Measurements from ENCODE around the gene SLX4IP. TPM values are rescaled to one million over a fixed set of nuclear protein-coding genes. Genes with fewer than 3 reads are reported as not detected.

The SLX4IP gene
- polyA plus RNA-seq, 3 donors = 0.76 to 2.5 (median 1.1) TPM

DNA sequence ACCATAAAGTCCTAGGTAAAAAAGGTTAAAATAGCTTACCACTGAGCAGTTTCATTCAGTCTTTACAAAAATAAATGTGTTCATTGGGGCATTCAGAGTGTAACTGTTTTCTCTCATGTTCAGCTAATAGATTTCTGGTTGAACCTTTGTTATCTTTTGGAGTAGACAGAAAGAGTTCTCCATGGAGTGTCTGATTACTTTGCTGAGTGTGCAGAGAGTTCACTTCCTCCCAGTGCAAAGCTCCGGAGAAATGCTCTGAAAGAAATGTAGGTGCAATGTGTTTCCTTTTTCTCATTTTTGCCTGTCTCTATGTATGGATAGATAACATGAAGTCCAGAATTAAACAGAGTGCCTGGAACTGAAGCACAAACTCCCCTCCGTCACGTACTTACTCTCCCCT lies 186.0 kb downstream of the SLX4IP start:
- H3K36me3 Mint-ChIP-seq = peaks cover 12 to 14% of the 10 kb centered on the region in 2 donors
- no peak for DNase-seq
- no peaks in the 10 kb centered on the region for H3K4me1 Mint-ChIP-seq
- no peaks in the 10 kb centered on the region for H3K27me3 Mint-ChIP-seq (ENCODE audit: low read depth in 3 of 3)
- intact Hi-C loops (cut with micrococcal nuclease) = no loop called here
- H3K27me3 ChIP-seq (ENCODE audit: control insufficient read depth in 2 of 2, insufficient read depth in 2 of 2, low read length in 2 of 2) = no peaks in the 10 kb centered on the region
- WGBS (ENCODE audit: insufficient coverage) = no CpG with 5 or more reads among the region's 3 CpGs
- H3K79me2 ChIP-seq (ENCODE audit: insufficient read depth, low read length) = no peaks in the 10 kb centered on the region
- H3K9me3 Mint-ChIP-seq = no peaks in the 10 kb centered on the region
- no peaks in the 10 kb centered on the region for H3K9me3 ChIP-seq (replicated peaks in 1 of 2; ENCODE audit: control insufficient read depth in 1 of 2, insufficient read depth in 1 of 2, low read length in 2 of 2)
- H4K20me1 ChIP-seq (ENCODE audit: insufficient read depth, low read length) = no peaks in the 10 kb centered on the region
- H3K4me3 Mint-ChIP-seq = no peak overlapping the region
- TF ChIP-seq, protein P1, sequence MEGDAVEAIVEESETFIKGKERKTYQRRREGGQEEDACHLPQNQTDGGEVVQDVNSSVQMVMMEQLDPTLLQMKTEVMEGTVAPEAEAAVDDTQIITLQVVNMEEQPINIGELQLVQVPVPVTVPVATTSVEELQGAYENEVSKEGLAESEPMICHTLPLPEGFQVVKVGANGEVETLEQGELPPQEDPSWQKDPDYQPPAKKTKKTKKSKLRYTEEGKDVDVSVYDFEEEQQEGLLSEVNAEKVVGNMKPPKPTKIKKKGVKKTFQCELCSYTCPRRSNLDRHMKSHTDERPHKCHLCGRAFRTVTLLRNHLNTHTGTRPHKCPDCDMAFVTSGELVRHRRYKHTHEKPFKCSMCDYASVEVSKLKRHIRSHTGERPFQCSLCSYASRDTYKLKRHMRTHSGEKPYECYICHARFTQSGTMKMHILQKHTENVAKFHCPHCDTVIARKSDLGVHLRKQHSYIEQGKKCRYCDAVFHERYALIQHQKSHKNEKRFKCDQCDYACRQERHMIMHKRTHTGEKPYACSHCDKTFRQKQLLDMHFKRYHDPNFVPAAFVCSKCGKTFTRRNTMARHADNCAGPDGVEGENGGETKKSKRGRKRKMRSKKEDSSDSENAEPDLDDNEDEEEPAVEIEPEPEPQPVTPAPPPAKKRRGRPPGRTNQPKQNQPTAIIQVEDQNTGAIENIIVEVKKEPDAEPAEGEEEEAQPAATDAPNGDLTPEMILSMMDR (IDR thresholded peaks at IDR 0.05) = no peak
- no peak overlapping the region for H3K9ac ChIP-seq (ENCODE audit: insufficient read depth, low read length, poor library complexity, severe bottlenecking)
- H3K4me2 ChIP-seq (replicated peaks; ENCODE audit: extremely low read depth, low read length, poor library complexity, severe bottlenecking) = no peak overlapping the region
- H3K27ac Mint-ChIP-seq = no peak overlapping the region
- no peak overlapping the region for H2AFZ ChIP-seq (ENCODE audit: insufficient read depth, low read depth, low read length, poor library complexity, severe bottlenecking)
- H3K4me3 ChIP-seq (replicated peaks in 1 of 3; ENCODE audit: low read depth in 2 of 3, low read length in 3 of 3) = no peak overlapping the region
- no peaks in the 10 kb centered on the region for H3K4me1 ChIP-seq (ENCODE audit: control insufficient read depth in 1 of 2, insufficient read depth in 2 of 2, low read length in 2 of 2)
- H3K36me3 ChIP-seq (replicated peaks in 1 of 2; ENCODE audit: control insufficient read depth in 1 of 2, insufficient read depth in 2 of 2, low read length in 2 of 2) = no peaks in the 10 kb centered on the region
- H3K27ac ChIP-seq (ENCODE audit: low read depth in 1 of 2, low read length in 2 of 2) = no peak overlapping the region

DNA sequence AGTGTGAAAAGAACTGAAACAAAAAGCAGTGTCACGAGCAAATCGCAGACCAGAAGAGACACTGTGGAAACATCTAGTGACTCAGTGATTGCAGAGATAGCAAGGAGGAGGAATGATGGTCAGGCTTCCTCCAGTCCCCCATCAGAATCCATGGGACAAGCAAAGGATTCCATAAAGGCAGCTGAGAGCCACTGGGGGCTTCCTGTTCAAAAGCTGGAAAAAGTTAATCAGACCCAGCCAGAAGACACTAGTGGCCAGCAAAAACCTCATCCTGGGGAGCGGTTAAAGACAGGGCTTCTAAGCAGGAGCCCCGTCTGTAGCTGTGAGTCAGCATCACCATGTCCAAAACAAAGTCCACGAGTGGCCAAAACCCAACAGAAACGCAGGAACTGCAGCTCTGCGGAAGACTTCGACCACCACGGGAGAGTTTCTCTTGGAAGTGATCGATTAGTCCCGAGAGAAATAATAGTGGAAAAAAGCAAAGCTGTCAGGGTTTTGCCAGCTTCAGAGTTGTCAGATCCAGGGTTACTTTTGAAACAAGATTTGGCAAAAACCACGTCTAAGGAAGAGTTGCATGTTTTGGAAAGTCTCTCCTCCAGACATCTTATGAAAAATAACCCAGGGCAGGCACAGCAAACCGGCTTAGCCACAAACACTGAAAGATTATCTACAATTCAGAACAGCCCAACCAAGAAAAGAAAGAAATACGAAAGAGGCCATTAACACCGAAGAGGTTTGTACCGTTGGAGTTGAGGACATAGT lies 187.7 kb downstream of the SLX4IP start:
- Histone ChIP-seq H3K4me1 (ENCODE audit: control insufficient read depth in 1 of 2, insufficient read depth in 2 of 2, low read length in 2 of 2) (no peaks in the 10 kb centered on the region), H3K4me3 (replicated peaks in 1 of 3; ENCODE audit: low read depth in 2 of 3, low read length in 3 of 3) (no peak overlapping the region), H3K4me2 (replicated peaks; ENCODE audit: extremely low read depth, low read length, poor library complexity, severe bottlenecking) (no peak overlapping the region), H3K79me2 (ENCODE audit: insufficient read depth, low read length) (no peaks in the 10 kb centered on the region), H3K27me3 (ENCODE audit: control insufficient read depth in 2 of 2, insufficient read depth in 2 of 2, low read length in 2 of 2) (no peaks in the 10 kb centered on the region), H4K20me1 (ENCODE audit: insufficient read depth, low read length) (no peaks in the 10 kb centered on the region), H3K36me3 (replicated peaks in 1 of 2; ENCODE audit: control insufficient read depth in 1 of 2, insufficient read depth in 2 of 2, low read length in 2 of 2) (no peaks in the 10 kb centered on the region), H3K9ac (ENCODE audit: insufficient read depth, low read length, poor library complexity, severe bottlenecking) (no peak overlapping the region), H2AFZ (ENCODE audit: insufficient read depth, low read depth, low read length, poor library complexity, severe bottlenecking) (no peak overlapping the region), H3K9me3 (replicated peaks in 1 of 2; ENCODE audit: control insufficient read depth in 1 of 2, insufficient read depth in 1 of 2, low read length in 2 of 2) (no peaks in the 10 kb centered on the region), H3K27ac (ENCODE audit: low read depth in 1 of 2, low read length in 2 of 2) (no peak overlapping the region)
- no peaks in the 10 kb centered on the region for H3K9me3 Mint-ChIP-seq
- no peaks in the 10 kb centered on the region for H3K27me3 Mint-ChIP-seq (ENCODE audit: low read depth in 3 of 3)
- intact Hi-C loops (cut with micrococcal nuclease) = no loop called here
- no peak for DNase-seq
- 98% methylated on average over 12 of the region's 16 CpGs for WGBS (ENCODE audit: insufficient coverage)
- no peak overlapping the region for H3K27ac Mint-ChIP-seq
- H3K4me1 Mint-ChIP-seq = no peaks in the 10 kb centered on the region
- H3K4me3 Mint-ChIP-seq = no peak overlapping the region
- H3K36me3 Mint-ChIP-seq = peaks cover 14 to 16% of the 10 kb centered on the region in 2 donors
- TF ChIP-seq, protein P1 (IDR thresholded peaks at IDR 0.05) = no peak

Measured in CD14-positive monocyte (primary cell).